Psoas muscle (tissue), 8 donors: Measurements from ENCODE around the gene FBXL16. TPM values are rescaled to one million over a fixed set of nuclear protein-coding genes. Genes with fewer than 3 reads are reported as not detected.

ENCODE experiments used
- ATAC-seq, 4 donors: fragments of 200-7000 bp; cut with Tn5 transposase; one replicate each; pipeline ENCODE4 v1.9.1; 2020; ENCODE audit warnings: moderate library complexity in 3 of 4, mild to moderate bottlenecking in 2 of 4
- DNase-seq, 2 donors: peaks; one replicate each; pipeline ENCODE4 v3.0.0-alpha.2; 2020
- H3K27ac ChIP-seq: fragments of 200-600 bp; one replicate; pipeline ENCODE4 v1.8.0; 2022
- H3K27me3 ChIP-seq, 3 donors: fragments of 200-600 bp in 1 of 3; one replicate each; pipeline versions ENCODE4 v1.6.1 to v1.8.0; 2013 to 2022; ENCODE audit warnings: low read length in 2 of 3, mild to moderate bottlenecking in 2 of 3, moderate library complexity in 1 of 3; ENCODE audit not compliant: insufficient read depth in 3 of 3
- H3K36me3 ChIP-seq, 2 donors: fragments of 200-600 bp in 1 of 2; one replicate each; pipeline versions ENCODE4 v1.6.1 to v1.8.0; 2013 to 2022; ENCODE audit warnings: low read depth in 1 of 2, mild to moderate bottlenecking in 1 of 2, moderate library complexity in 1 of 2; ENCODE audit not compliant: insufficient read depth in 1 of 2
- H3K4me1 ChIP-seq: fragments of 200-600 bp; one replicate; pipeline ENCODE4 v1.8.0; 2022
- H3K4me3 ChIP-seq: fragments of 200-600 bp; one replicate; pipeline ENCODE4 v1.8.0; 2022; ENCODE audit warnings: mild to moderate bottlenecking
- H3K9me3 ChIP-seq: fragments of 200-600 bp; one replicate; pipeline ENCODE4 v1.8.0; 2022
- WGBS, 3 donors: extraction: QIAGEN DNeasy Blood & Tissue Kit; methylation state at CpG; one replicate each; pipeline versions ENCODE4 v1.1.6 to v1.1.7; 2013; 5-methylcytosine and 5-hydroxymethylcytosine counted together
- intact Hi-C, 2 donors: fragments of 100-400 bp; cut with DNase I; formaldehyde crosslinking; loops; one replicate each; pipeline versions ENCODE4 v1.11.0 to v1.14.2; 2022
- polyA plus RNA-seq, 3 donors: library from polyadenylated mRNA; stranded (reverse); fragments of 200-250 nt; gene quantifications; one replicate each; pipeline ENCODE4 v1.2.3, GENCODE V29; 2013
- total RNA-seq, 4 donors: library from RNA; stranded (reverse); fragmentation: NEBNext Ultra II Directional in 2 of 4; extraction: Animal tissue kit (Norgen Biotek cat#: 25700) in 2 of 4; gene quantifications; one replicate each; pipeline versions ENCODE4 v1.2.1 to v1.2.4, GENCODE V29; 2021 to 2023
- TF ChIP-seq, protein P1 (sequence below): fragments of 200-600 bp; IDR thresholded peaks from one replicate; pipeline ENCODE4 v1.8.0; 2022; ENCODE audit warnings: antibody characterized with exemption
- donor health status: healthy with polysubstance abuse.
- donor health status: DM: no; HTN: no; CAD: no; lungs with moderate emphysema.
- donor health status: Bipolar disorder and iron deficiency.
- donor health status: healthy.
- donor health status: DM: yes; HTN: yes; CAD: no.
- donor health status: DM: no; HTN: no; CAD: no.
- donor health status: DM: no; HTN: no; CAD: no.
- donor health status: DM: yes; HTN: yes; CAD: no.

The FBXL16 gene
- total and polyA plus RNA-seq, 7 donors: 0.04 to 0.16 (median 0.08) TPM; not detected in 2

DNA sequence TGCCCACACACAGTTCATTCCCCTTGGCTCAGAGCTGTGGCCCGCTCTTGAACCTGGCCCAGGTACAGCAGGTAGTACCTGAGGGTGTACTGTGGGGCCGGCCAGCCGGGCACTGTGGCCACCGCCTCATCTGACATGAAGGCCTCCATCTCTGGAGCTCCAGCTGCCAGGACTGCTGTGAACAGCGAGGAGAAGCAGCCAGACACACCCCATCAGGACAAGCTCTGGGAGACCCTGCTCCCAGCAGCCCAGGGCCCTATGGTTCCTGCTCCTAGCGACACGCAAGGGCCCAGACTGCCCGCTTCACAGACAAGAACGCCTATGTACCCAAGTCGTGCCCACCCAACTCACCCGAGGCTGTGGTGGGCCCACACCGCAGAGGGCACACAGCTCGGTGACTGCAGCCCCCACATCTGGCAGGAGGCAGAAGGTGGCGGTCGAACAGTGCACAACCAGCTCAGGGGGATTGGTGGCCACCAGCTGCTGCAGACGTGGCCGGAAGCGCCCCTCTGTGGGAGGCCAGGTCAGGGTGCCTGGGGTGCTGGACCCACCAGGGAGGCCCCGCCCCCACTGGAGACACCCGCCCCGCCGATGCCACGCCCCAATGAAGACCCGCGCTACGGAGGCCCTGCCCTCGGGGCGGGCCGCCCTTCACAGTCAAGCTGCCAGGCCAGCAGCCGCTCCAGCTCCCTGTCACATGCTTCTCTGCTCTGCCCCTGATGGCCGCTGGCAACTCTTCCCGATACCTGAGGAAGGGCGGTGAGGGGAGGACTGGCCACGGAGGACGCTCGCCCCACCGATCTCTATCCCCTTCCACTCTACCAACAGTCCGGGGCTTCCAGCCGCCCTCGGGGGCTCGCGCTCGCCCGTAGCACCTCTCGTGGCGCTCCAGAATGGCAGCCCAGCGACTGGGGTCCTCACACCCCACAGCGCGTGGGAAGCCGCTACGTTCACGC is 26.5 kb downstream of the FBXL16 start:
- peaks cover 5 to 20% of the 10 kb centered on the region in 2 donors for H3K36me3 ChIP-seq
- intact Hi-C loops: no loop called here
- H3K9me3 ChIP-seq: no peaks in the 10 kb centered on the region
- TF ChIP-seq, protein P1, sequence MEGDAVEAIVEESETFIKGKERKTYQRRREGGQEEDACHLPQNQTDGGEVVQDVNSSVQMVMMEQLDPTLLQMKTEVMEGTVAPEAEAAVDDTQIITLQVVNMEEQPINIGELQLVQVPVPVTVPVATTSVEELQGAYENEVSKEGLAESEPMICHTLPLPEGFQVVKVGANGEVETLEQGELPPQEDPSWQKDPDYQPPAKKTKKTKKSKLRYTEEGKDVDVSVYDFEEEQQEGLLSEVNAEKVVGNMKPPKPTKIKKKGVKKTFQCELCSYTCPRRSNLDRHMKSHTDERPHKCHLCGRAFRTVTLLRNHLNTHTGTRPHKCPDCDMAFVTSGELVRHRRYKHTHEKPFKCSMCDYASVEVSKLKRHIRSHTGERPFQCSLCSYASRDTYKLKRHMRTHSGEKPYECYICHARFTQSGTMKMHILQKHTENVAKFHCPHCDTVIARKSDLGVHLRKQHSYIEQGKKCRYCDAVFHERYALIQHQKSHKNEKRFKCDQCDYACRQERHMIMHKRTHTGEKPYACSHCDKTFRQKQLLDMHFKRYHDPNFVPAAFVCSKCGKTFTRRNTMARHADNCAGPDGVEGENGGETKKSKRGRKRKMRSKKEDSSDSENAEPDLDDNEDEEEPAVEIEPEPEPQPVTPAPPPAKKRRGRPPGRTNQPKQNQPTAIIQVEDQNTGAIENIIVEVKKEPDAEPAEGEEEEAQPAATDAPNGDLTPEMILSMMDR: no peak
- WGBS, 3 donors: 20 to 26% (median 22%) methylated on average over 44 to 52 of the region's 52 CpGs
- H3K4me3 ChIP-seq: peak overlapping the region; percentile 85
- H3K4me1 ChIP-seq: peaks cover 37% of the 10 kb centered on the region
- peak; percentile 26 to 36 (median 29) for ATAC-seq
- DNase-seq: peak; percentile 76 to 82
- H3K27ac ChIP-seq: peak overlapping the region; percentile 81
- H3K27me3 ChIP-seq: no peaks in the 10 kb centered on the region

DNA sequence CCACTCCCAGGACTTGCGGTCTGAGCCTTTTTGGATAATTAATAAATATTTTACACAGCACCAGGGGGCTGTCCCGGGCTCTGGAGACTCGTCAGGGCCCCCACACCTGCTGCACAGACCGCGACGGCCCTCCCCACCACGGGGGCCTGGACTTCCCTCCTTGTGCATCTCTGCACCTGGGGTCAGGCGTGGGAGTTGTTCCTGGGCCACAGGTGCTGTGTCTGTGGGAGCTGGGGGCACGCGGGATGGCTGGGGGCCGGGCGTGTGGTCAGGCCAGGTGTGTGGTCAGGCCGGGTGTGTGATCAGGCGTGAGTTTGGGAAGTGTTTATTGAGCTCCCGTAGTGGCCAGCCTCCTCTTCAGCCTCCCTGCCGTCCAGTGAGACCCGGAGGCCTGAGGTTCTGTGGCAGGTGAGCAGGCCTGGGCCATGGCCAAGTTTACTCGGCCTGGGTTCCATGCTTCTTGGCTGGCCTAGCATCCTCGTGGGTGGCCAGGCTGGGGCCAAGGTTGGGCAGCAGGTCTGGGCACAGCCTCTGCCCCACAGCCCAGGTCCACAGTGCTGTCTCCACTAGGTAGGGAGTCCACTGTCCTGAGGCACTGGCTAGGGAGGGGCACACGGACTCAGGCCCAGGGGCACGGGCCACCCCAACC is 27.3 kb downstream of the FBXL16 start:
- ATAC-seq: no peak
- DNase-seq: no peak
- peaks cover 5 to 23% of the 10 kb centered on the region in 2 donors for H3K36me3 ChIP-seq
- no peak overlapping the region for H3K27ac ChIP-seq
- TF ChIP-seq, protein P1: no peak
- H3K4me1 ChIP-seq: peaks cover 32% of the 10 kb centered on the region
- no peaks in the 10 kb centered on the region for H3K9me3 ChIP-seq
- H3K27me3 ChIP-seq: no peaks in the 10 kb centered on the region
- intact Hi-C loops: no loop called here
- H3K4me3 ChIP-seq: no peak overlapping the region
- WGBS, 3 donors: 61 to 72% (median 63%) methylated on average over 21 of the region's 21 CpGs

DNA sequence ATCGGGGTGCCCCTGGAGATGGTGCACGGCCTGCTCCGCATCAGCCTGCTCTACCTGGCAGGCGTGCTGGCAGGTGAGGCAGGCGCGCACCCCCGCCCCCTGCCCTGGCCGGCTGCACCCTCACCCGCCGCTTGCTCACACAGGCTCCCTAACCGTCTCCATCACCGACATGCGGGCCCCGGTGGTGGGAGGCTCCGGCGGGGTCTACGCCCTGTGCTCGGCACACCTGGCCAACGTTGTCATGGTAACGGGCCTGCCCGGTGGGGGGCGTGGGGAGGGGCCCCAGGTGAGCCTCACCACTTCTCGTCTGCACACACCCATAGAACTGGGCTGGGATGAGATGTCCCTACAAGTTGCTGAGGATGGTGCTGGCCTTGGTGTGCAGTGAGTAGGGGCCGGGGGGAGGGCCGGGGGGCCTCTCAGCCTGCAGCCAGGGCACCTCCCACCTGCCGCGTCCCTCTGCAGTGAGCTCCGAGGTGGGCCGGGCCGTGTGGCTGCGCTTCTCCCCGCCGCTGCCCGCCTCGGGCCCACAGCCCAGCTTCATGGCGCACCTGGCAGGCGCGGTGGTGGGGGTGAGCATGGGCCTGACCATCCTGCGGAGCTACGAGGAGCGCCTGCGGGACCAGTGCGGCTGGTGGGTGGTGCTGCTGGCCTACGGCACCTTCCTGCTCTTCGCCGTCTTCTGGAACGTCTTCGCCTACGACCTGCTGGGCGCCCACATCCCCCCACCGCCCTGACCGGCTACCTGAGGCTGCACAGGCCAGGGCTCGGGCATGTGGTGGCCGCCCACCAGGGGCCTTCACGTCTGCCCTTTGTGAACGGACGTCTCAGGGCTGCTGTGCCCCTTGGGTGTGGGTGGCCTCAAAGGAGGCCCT is 28.0 kb downstream of the FBXL16 start:
- TF ChIP-seq, protein P1: no peak
- WGBS, 3 donors: 50 to 56% (median 54%) methylated on average over 38 to 57 of the region's 57 CpGs
- intact Hi-C loops: no loop called here
- Histone ChIP-seq H3K36me3 (peaks cover 9 to 23% of the 10 kb centered on the region in 2 donors), H3K27ac (no peak overlapping the region), H3K27me3 (no peaks in the 10 kb centered on the region), H3K4me1 (peaks cover 24% of the 10 kb centered on the region), H3K9me3 (no peaks in the 10 kb centered on the region), H3K4me3 (no peak overlapping the region)
- ATAC-seq (no peak), DNase-seq (no peak)

DNA sequence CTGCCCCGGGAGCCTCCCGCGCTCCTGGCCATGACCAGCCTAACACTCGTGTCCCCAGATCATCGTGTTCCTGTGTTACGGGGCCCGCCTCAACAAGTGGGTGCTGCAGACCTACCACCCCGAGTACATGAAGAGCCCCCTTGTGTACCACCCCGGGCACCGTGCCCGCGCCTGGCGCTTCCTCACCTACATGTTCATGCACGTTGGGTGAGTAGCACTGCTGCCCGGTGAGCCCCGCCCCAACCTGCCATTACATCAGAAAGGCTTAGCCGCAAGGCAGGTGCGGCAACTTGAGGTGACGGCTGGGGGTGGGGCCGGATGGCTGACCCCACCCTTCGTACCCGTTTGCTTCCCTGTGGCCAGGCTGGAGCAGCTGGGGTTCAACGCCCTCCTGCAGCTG is 28.7 kb downstream of the FBXL16 start:
- peaks cover 18% of the 10 kb centered on the region for H3K4me1 ChIP-seq
- DNase-seq (no peak), ATAC-seq (no peak)

More for the DNA sequence above, 28.7 kb downstream of the FBXL16 start:
- Histone ChIP-seq H3K27me3 (no peaks in the 10 kb centered on the region), H3K27ac (no peak overlapping the region), H3K36me3 (peaks cover 4 to 23% of the 10 kb centered on the region in 2 donors), H3K9me3 (no peaks in the 10 kb centered on the region), H3K4me3 (no peak overlapping the region)
- TF ChIP-seq, protein P1: no peak
- intact Hi-C loops: no loop called here
- 64 to 69% (median 67%) methylated on average over 23 of the region's 23 CpGs for WGBS, 3 donors
